ENCODE results near the gene XDH.

The XDH gene

GRCh38 chr2:31318361-31319336 is 95.9 kb downstream of the XDH start:
- no peak for TF ChIP-seq CTCF (IDR thresholded peaks at IDR 0.05; ENCODE audit: low read depth, low read length, missing control alignments)
- in situ Hi-C loops (cut with HindIII; ENCODE audit: low sequenced_read_pairs): no loop called here
- no peak overlapping the region for H3K4me3 ChIP-seq (ENCODE audit: low read depth, low read length)
- peak; percentile 67 for DNase-seq (ENCODE audit: low read depth)

- no peak overlapping the region for H3K4me3 ChIP-seq (ENCODE audit: low read depth, low read length)
- in situ Hi-C loops (cut with HindIII; ENCODE audit: low sequenced_read_pairs): no loop called here
- DNase-seq (ENCODE audit: low read depth): no peak
- TF ChIP-seq CTCF (IDR thresholded peaks at IDR 0.05; ENCODE audit: low read depth, low read length, missing control alignments): no peak
Observed at GRCh38 chr2:31317396-31317795, 97.1 kb downstream of the XDH start.

DNA sequence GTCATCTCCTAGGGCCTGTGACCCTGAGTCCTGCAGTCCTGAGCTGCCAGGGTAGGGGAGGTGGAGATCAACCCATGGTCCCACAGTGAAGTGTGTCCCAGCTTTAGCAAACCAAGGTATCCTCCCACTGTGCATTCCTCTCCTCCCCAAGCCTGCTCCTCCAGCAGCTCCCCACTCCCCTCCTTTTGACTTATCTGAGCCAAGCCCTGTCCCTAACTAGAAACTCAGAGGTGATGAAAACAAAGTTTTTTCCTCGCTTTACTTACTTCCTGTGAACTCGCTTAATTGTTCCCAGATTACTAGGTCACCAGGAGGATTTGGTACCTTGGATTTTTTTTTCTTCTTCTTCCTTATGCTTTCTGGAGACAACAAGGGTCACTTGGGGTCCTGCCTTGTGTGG is 99.8 kb downstream of the XDH start:
- no peak for DNase-seq (ENCODE audit: low read depth)
- TF ChIP-seq CTCF (IDR thresholded peaks at IDR 0.05; ENCODE audit: low read depth, low read length, missing control alignments): no peak
- no peak overlapping the region for H3K4me3 ChIP-seq (ENCODE audit: low read depth, low read length)
- in situ Hi-C loops (cut with HindIII; ENCODE audit: low sequenced_read_pairs): no loop called here

GRCh38 chr2:31312898-31313297 is 101.6 kb downstream of the XDH start:
- in situ Hi-C loops (cut with HindIII; ENCODE audit: low sequenced_read_pairs): no loop called here

DNA sequence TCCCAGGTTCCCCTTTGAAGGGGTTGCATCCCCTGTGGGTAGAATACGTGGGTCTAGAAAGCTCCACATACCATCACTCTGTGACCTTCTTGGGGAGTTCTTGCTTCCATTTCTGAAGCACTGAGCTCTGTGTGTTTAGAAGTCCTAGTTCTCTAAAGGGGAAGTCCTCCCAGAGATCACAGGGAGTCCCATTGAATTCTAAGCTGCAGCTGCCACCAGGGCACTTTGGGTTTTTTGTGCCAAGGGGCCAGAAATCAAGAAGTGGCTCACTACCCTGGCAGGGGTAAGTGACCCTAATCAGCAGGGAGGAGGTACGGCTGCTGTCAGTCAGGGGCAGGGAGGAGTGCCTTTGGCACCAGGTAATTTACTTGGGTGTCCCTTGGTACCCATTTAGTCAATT is 109.7 kb downstream of the XDH start:
- TF ChIP-seq CTCF (IDR thresholded peaks at IDR 0.05; ENCODE audit: low read depth, low read length, missing control alignments): no peak
- DNase-seq (ENCODE audit: low read depth): no peak
- H3K4me3 ChIP-seq (ENCODE audit: low read depth, low read length): no peak overlapping the region
- in situ Hi-C loops (cut with HindIII; ENCODE audit: low sequenced_read_pairs): no loop called here

More at GRCh38 chr2:31312898-31313297, 101.6 kb downstream of the XDH start:
- TF ChIP-seq CTCF (IDR thresholded peaks at IDR 0.05; ENCODE audit: low read depth, low read length, missing control alignments): no peak
- no peak for DNase-seq (ENCODE audit: low read depth)
- H3K4me3 ChIP-seq (ENCODE audit: low read depth, low read length): no peak overlapping the region

DNA sequence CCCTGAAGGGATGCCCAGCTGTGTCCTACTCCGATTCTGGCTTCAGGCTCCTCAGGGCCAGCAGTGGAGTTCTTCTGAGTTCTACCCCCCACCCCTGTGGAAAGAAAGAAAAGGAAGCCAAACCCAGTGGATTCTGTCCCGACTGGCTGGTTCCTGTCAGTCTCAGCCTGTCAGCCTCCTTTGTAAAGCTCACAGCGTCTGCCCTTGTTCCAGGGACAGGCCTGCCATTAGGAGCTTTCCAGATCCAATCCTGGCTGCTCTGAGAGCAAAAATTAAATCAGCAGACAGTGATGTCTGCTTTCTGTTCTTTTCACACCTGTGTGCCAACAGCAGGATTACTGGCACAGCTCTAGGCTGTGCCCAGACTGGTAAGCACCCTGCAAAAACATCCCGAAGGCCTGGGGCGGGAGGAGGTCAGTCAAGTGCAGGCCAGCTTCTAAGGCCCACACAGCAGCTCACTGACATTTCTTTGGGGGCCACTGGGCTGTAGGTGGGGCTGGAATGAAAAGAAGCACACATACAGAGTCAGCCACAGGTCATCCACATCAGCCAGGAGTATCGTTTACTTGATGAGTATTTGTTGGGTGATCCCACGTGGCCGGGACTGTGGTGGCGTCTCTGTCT is 111.5 kb downstream of the XDH start:
- no peak overlapping the region for H3K4me3 ChIP-seq (ENCODE audit: low read depth, low read length)
- DNase-seq (ENCODE audit: low read depth): no peak
- in situ Hi-C loops (cut with HindIII; ENCODE audit: low sequenced_read_pairs): no loop called here
- TF ChIP-seq CTCF (IDR thresholded peaks at IDR 0.05; ENCODE audit: low read depth, low read length, missing control alignments): no peak

Data from astrocyte of the cerebellum (primary cell).